ENCODE measurements around the gene SIM2. TPM values are rescaled to one million over a fixed set of nuclear protein-coding genes. Genes with fewer than 3 reads are reported as not detected.

Gene SIM2
- total RNA-seq, 1 donor from 2014 or later: 0.21 TPM

DNA sequence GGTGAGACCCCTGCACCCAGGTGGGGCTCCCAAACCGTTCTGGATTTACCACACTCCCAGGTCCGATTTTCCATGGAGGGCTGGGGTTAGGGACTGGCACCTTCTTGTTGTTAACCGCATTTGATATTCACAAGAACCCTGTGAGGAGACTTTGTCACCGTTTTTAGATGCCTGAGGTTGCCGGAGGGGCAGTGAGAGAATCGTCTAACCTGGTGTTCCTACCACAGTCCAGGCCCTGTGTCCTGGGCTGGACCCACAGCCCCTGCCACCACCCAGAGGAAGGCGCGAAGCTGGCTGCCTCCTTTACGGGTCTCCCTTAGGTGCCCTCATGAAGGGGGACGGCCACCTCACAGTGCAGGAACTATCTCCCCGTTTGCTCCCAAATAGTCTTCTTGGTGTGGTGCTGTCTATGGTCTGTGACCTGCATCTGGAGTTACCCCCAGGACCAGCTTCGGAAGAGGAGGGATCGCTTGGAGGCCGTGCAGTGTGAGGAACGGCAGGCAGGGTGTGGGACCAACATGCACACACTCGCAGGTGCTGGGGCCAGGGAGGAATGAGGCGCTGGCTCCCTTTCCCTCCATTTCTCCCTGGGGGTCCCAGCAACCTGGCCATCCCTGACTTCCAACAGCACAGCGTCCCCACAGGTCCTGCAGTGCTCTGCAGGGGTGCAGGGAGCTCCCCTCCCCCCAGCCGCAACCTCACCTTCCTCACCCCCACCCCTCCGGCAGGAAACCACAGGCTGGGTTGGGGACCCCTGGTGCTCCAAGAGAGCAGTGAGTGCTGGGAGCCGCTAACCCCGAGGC, 7.0 kb downstream of the SIM2 start:
- H3K4me3 Mint-ChIP-seq (ENCODE audit: low read depth): no peak overlapping the region
- intact Hi-C loops (cut with micrococcal nuclease): loop anchor here (2.0 kb wide), 1 partner anchor 15 kb away; no protein-coding TSS in a partner anchor
- peaks cover 6% of the 10 kb centered on the region for H3K4me1 Mint-ChIP-seq (ENCODE audit: low read depth)
- DNase-seq (ENCODE audit: low spot score): no peak
- peaks cover 83% of the 10 kb centered on the region for H3K27me3 Mint-ChIP-seq (ENCODE audit: low read depth)
- no peaks in the 10 kb centered on the region for H3K9me3 Mint-ChIP-seq
- no peaks in the 10 kb centered on the region for H3K36me3 Mint-ChIP-seq (ENCODE audit: low read depth)
- H3K27ac Mint-ChIP-seq: no peak overlapping the region

DNA sequence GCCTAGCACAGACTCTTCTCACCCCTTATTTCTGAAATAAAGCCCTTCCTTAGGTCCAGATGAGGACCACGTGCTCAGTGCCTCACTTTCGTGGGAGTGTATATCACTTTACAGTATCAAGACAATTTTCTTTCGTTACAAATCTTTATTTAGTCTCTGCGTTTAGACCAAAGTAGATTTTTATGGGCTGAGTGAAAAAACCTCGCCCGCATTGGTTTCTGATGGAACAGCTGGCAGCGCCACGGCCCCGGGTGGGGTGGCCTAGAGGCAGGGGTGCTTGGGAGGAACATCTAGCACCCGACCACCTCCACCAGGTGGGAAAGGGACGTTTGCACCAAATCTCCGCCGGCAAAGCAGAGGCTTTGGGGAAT, 7.6 kb downstream of the SIM2 start:
- no peaks in the 10 kb centered on the region for H3K9me3 Mint-ChIP-seq
- DNase-seq (ENCODE audit: low spot score): no peak
- intact Hi-C loops (cut with micrococcal nuclease): no loop called here
- peaks cover 85% of the 10 kb centered on the region for H3K27me3 Mint-ChIP-seq (ENCODE audit: low read depth)
- no peak overlapping the region for H3K4me3 Mint-ChIP-seq (ENCODE audit: low read depth)
- H3K4me1 Mint-ChIP-seq (ENCODE audit: low read depth): peaks cover 6% of the 10 kb centered on the region
- H3K36me3 Mint-ChIP-seq (ENCODE audit: low read depth): no peaks in the 10 kb centered on the region
- H3K27ac Mint-ChIP-seq: no peak overlapping the region

DNA sequence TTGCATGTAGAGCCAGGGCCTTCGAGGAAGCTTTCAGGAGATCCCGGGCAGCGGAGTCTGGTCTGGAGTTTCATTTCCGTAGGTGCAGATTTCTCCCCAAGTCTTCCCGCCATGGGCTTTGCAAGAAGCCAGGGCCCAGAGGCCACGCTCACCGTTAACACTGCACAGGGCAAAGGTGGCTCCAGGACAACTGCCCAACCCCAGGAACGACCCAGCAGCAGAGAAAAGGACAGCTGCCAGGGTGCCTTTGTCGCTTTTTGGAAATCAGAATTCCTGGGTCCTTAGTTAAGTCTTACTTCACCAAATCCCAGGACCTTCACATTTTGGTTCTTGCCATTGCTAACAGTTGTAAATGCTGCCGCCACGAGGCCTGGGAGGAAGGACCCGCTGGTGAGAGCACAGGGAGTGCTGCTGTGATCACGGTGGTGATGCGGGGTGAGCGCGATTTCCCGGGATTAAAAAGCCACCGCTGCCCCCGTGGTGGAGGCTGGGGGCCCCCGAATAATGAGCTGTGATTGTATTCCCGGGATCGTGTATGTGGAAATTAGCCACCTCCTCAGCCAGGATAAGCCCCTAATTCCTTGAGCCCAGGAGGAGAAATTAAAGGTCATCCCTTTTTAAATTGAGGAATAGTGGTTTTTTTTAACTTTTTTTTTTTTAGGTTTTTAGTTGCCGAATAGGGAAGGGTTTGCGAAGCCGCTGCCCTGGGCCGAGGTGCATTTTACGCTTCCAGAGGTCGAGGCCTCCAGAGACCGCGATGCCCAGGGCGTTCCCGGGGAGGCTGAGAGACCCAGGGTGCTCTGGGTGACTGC, 8.2 kb downstream of the SIM2 start:
- Mint-ChIP-seq H3K27me3 (ENCODE audit: low read depth) (peaks cover 83% of the 10 kb centered on the region), H3K9me3 (no peaks in the 10 kb centered on the region), H3K4me1 (ENCODE audit: low read depth) (peaks cover 6% of the 10 kb centered on the region), H3K36me3 (ENCODE audit: low read depth) (no peaks in the 10 kb centered on the region), H3K4me3 (ENCODE audit: low read depth) (no peak overlapping the region), H3K27ac (no peak overlapping the region)
- no peak for DNase-seq (ENCODE audit: low spot score)
- intact Hi-C loops (cut with micrococcal nuclease): no loop called here

DNA sequence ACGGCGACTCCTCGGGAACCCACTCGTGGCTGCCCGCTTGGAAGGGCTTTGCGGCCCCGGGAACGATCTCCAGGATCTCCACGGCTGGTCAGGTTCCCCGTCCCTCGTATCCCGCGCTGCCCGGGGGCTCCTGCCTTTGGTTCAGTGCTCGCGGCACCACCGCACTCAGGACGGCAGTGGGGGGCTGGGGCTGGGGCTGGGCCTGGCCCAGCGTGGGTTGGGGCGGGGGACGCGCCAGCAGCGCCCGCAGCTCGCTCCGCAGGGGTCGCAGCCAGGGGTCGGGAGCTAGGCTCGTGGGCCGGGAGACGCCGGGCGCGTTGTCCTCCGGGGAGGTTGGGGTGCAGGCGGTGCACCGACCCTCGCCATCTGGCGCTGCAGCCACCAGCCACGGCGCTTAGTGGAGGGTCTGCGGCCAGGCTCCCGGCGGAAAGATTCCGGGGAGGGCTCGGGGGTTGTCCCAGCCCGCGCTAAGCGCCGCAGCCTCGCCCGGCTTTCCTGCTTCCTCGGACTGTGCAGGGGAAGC, 8.9 kb downstream of the SIM2 start:
- no peaks in the 10 kb centered on the region for H3K36me3 Mint-ChIP-seq (ENCODE audit: low read depth)
- intact Hi-C loops (cut with micrococcal nuclease): no loop called here
- no peak overlapping the region for H3K4me3 Mint-ChIP-seq (ENCODE audit: low read depth)
- peaks cover 10% of the 10 kb centered on the region for H3K4me1 Mint-ChIP-seq (ENCODE audit: low read depth)
- no peak overlapping the region for H3K27ac Mint-ChIP-seq
- H3K27me3 Mint-ChIP-seq (ENCODE audit: low read depth): peaks cover 83% of the 10 kb centered on the region
- H3K9me3 Mint-ChIP-seq: no peaks in the 10 kb centered on the region
- no peak for DNase-seq (ENCODE audit: low spot score)

DNA sequence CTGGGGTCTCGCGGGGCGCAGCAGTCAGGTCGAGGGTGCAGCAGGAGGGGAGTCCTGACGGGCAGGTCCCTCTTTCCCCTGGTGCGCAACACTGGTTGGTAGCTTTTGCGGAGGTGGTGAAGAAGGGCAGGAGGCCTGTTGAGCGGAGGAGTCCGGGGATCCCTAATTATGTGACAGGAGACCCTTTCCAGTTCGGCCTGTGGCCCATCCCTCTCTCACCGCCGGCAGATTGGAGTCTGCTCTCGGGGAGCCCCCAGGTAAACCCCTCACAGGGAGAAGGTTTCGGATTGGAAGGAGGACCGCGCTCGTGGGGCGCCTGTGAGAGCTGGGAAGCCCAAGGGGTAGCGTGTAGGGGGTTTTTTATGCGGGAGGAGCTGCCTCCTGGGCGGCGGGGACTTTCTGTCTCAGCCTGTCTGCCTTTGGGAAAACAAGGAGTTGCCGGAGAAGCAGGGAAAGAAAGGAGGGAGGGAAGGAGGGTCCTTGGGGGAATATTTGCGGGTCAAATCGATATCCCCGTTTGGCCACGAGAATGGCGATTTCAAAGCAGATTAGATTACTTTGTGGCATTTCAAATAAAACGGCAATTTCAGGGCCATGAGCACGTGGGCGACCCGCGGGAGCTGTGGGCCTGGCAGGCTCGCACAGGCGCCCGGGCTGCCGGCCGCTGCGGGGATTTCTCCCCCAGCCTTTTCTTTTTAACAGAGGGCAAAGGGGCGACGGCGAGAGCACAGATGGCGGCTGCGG, 9.5 kb downstream of the SIM2 start:
- no peak for DNase-seq (ENCODE audit: low spot score)
- H3K27me3 Mint-ChIP-seq (ENCODE audit: low read depth): peaks cover 83% of the 10 kb centered on the region
- peaks cover 11% of the 10 kb centered on the region for H3K4me1 Mint-ChIP-seq (ENCODE audit: low read depth)
- H3K9me3 Mint-ChIP-seq: no peaks in the 10 kb centered on the region
- H3K4me3 Mint-ChIP-seq (ENCODE audit: low read depth): no peak overlapping the region
- H3K27ac Mint-ChIP-seq: no peak overlapping the region
- no peaks in the 10 kb centered on the region for H3K36me3 Mint-ChIP-seq (ENCODE audit: low read depth)
- intact Hi-C loops (cut with micrococcal nuclease): no loop called here

DNA sequence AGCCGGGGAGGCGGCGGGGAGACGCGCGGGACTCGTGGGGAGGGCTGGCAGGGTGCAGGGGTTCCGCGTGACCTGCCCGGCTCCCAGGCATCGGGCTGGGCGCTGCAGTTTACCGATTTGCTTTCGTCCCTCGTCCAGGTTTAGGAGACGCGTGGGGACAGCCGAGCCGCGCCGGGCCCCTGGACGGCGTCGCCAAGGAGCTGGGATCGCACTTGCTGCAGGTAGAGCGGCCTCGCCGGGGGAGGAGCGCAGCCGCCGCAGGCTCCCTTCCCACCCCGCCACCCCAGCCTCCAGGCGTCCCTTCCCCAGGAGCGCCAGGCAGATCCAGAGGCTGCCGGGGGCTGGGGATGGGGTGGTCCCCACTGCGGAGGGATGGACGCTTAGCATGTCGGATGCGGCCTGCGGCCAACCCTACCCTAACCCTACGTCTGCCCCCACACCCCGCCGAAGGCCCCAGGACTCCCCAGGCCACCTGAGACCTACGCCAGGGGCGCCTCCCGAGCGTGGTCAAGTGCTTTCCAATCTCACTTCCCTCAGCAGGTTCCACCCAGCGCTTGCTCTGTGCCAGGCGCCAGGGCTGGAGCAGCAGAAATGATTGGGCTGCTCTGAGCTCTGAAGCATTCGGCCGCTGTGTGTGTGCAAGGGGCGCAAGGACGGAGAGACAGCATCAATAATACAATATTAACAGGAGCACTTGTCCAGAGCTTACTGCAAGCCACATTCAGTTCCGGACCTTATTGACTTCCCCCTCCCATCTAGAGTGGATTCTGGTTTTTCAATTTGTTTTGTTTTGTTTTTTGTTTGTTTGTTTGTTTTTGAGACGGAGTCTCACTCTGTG, 10.3 kb downstream of the SIM2 start:
- peaks cover 11% of the 10 kb centered on the region for H3K4me1 Mint-ChIP-seq (ENCODE audit: low read depth)
- H3K4me3 Mint-ChIP-seq (ENCODE audit: low read depth): no peak overlapping the region
- H3K27ac Mint-ChIP-seq: no peak overlapping the region
- no peaks in the 10 kb centered on the region for H3K36me3 Mint-ChIP-seq (ENCODE audit: low read depth)
- H3K9me3 Mint-ChIP-seq: no peaks in the 10 kb centered on the region
- DNase-seq (ENCODE audit: low spot score): no peak
- intact Hi-C loops (cut with micrococcal nuclease): no loop called here
- H3K27me3 Mint-ChIP-seq (ENCODE audit: low read depth): peaks cover 82% of the 10 kb centered on the region

DNA sequence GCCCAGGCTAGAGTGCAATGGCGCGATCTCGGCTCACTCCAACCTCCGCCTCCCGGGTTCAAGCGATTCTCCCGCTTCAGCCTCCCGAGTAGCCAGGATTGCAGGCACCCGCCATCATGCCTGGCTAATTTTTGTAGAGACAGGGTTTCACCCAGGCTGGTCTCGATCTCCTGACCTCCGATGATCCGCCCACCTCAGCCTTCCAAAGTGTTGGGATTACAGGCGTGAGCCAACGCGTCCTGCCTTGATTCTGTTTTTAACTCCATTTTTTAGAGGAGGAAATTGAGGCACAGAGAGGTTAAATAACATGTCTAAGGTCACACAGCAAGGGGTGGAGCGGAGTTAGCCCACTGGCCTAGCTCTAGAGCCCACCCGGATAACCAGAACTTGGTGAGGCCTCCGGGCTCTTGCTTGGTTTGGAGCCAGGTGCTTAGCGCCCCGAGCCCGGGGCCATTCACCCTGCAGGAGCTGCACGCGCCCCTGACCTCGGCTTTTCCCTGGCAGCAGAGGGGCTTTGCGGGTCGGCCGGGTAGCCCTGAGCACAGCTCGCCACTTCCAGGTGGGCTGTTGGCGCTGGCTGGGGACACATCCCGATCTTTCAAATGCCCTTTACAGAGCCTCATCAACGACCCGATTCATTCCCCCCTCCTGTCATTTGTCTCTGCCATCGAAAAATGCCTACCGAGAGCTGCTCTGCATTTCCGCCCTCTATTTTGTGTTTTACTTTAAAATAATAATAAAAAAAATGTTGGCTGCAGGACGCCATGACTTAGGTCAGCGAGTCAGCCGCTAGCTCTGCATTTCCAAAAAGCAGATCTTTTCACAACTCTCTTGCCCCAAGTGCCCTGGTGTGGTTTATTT, 11.2 kb downstream of the SIM2 start:
- H3K4me1 Mint-ChIP-seq (ENCODE audit: low read depth): peaks cover 11% of the 10 kb centered on the region
- H3K4me3 Mint-ChIP-seq (ENCODE audit: low read depth): no peak overlapping the region
- intact Hi-C loops (cut with micrococcal nuclease): loop anchor here (2.0 kb wide), 1 partner anchor 15 kb away; no protein-coding TSS in a partner anchor
- DNase-seq (ENCODE audit: low spot score): no peak
- peaks cover 85% of the 10 kb centered on the region for H3K27me3 Mint-ChIP-seq (ENCODE audit: low read depth)
- H3K9me3 Mint-ChIP-seq: no peaks in the 10 kb centered on the region
- H3K36me3 Mint-ChIP-seq (ENCODE audit: low read depth): no peaks in the 10 kb centered on the region
- no peak overlapping the region for H3K27ac Mint-ChIP-seq

DNA sequence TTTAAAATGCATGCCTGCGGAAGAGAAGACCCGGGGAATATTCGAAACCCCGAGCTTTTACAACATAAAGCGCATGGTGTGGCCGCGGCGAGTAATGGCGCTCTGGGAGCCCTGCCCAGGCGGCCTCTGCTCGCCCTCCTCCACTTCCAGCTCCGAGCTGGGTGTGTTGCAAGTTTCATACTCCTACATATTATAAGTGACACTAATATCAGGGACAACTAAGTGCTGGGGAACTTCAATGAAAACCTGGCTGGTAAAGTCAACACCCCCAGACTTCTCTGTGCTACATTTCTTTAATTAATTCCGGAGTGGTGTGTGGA, 11.8 kb downstream of the SIM2 start:
- Mint-ChIP-seq H3K4me1 (ENCODE audit: low read depth) (peaks cover 11% of the 10 kb centered on the region), H3K4me3 (ENCODE audit: low read depth) (no peak overlapping the region), H3K27ac (no peak overlapping the region), H3K9me3 (no peaks in the 10 kb centered on the region), H3K27me3 (ENCODE audit: low read depth) (peaks cover 84% of the 10 kb centered on the region), H3K36me3 (ENCODE audit: low read depth) (no peaks in the 10 kb centered on the region)
- intact Hi-C loops (cut with micrococcal nuclease): loop anchor here (2.0 kb wide), 1 partner anchor 16 kb away; no protein-coding TSS in a partner anchor
- DNase-seq (ENCODE audit: low spot score): no peak

DNA sequence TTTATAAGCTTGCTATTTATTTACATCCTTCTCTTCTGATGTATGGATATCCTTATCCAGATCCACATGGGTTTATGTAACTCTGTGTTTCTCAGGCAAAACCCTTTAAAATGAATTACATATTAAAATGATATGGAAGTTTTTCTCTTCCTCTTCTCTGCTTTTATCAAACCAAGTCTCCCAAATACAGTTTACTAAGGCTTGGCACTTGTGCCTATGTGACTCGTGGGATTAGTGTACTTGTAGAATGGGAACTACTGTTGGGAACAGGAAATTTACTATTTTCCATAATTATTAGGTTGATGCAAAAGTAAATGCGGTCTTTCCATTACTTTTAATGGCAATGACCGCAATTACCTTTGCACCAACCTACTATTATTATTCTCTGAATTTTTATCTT, 14.8 kb downstream of the SIM2 start:
- no peaks in the 10 kb centered on the region for H3K9me3 Mint-ChIP-seq
- H3K27me3 Mint-ChIP-seq (ENCODE audit: low read depth): peaks cover 71% of the 10 kb centered on the region
- intact Hi-C loops (cut with micrococcal nuclease): no loop called here
- no peak overlapping the region for H3K27ac Mint-ChIP-seq
- H3K4me3 Mint-ChIP-seq (ENCODE audit: low read depth): no peak overlapping the region
- no peak for DNase-seq (ENCODE audit: low spot score)
- H3K4me1 Mint-ChIP-seq (ENCODE audit: low read depth): peaks cover 6% of the 10 kb centered on the region
- H3K36me3 Mint-ChIP-seq (ENCODE audit: low read depth): no peaks in the 10 kb centered on the region

DNA sequence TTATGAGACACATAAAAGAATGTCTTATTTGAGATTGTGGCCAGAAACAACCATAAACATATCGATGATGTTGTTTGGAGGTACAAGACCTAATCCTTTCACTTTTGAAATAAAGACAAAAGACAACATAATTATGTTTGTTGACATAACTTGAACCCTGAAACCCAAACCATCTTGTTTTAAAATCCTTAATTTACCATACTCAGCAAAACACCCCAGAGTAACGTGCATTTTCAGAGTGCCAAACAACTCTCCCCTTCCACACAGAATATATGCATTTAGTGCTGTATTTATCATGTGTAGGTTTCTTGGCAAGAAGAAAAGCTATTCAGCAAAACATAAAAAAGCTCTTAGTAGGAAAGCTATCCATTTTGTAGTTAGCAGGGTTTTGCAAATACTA, 17.5 kb downstream of the SIM2 start:
- Mint-ChIP-seq H3K4me3 (ENCODE audit: low read depth) (no peak overlapping the region), H3K36me3 (ENCODE audit: low read depth) (no peaks in the 10 kb centered on the region), H3K9me3 (no peaks in the 10 kb centered on the region), H3K27me3 (ENCODE audit: low read depth) (peaks cover 55% of the 10 kb centered on the region), H3K27ac (no peak overlapping the region), H3K4me1 (ENCODE audit: low read depth) (peaks cover 6% of the 10 kb centered on the region)
- no peak for DNase-seq (ENCODE audit: low spot score)
- intact Hi-C loops (cut with micrococcal nuclease): no loop called here

DNA sequence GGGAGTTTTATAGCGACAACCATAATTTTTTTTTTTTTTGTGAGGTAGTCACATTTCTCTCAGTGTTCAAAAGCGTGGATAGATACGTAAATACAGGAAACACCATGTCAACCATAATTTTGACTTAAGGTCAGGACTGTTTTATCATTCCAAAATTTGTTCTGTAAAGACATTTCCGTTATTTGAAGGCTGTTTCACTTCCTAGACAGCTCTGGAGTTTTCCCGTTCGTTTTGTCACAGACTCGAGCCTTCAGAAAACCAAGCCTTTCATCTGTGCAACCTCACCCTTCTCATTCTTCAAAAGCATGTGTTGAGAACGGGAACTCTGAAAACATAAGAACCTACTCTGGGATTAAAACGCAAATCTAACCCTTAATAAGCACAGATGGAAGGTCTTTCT, 17.9 kb downstream of the SIM2 start:
- Mint-ChIP-seq H3K4me3 (ENCODE audit: low read depth) (no peak overlapping the region), H3K27me3 (ENCODE audit: low read depth) (peaks cover 53% of the 10 kb centered on the region), H3K9me3 (no peaks in the 10 kb centered on the region), H3K4me1 (ENCODE audit: low read depth) (peaks cover 6% of the 10 kb centered on the region), H3K27ac (no peak overlapping the region), H3K36me3 (ENCODE audit: low read depth) (no peaks in the 10 kb centered on the region)
- intact Hi-C loops (cut with micrococcal nuclease): no loop called here
- no peak for DNase-seq (ENCODE audit: low spot score)

All from activated T-helper 2 cell treated with anti-CD3 and anti-CD28 coated beads, Interferon-gamma antibody, Interleukin-2, Interleukin-4, amounts not matched to agents 10 μg/mL and 5 μg/mL and 100 μg/mL, durations not matched to agents 14 hours and 24 hours and 36 hours (primary cell).